NCI-H2227 (cell line): ENCODE measurements around the gene COBL.

Source experiments
- DNase-seq: peaks from one replicate; lab custom pipeline; 2025; ENCODE audit not compliant: unreplicated experiment; lab: John Stamatoyannopoulos, UW

COBL gene

GRCh38 chr7:51235593-51236313 is 80.9 kb downstream of the COBL start:
- no peak for DNase-seq

GRCh38 chr7:51234609-51235308 is 81.8 kb downstream of the COBL start:
- no peak for DNase-seq

GRCh38 chr7:51234139-51234538 is 82.5 kb downstream of the COBL start:
- no peak for DNase-seq

GRCh38 chr7:51233374-51233773 is 83.2 kb downstream of the COBL start:
- no peak for DNase-seq

GRCh38 chr7:51230723-51231122 is 85.9 kb downstream of the COBL start:
- DNase-seq: no peak

GRCh38 chr7:51230324-51230625 is 86.3 kb downstream of the COBL start:
- DNase-seq: no peak

- DNase-seq: no peak
Observed at GRCh38 chr7:51229620-51230323, 86.8 kb downstream of the COBL start.

GRCh38 chr7:51229106-51229537 is 87.5 kb downstream of the COBL start:
- peak; percentile 12 for DNase-seq

GRCh38 chr7:51228386-51228958 is 88.1 kb downstream of the COBL start:
- DNase-seq: no peak

- no peak for DNase-seq
Observed at GRCh38 chr7:51227861-51228260, 88.7 kb downstream of the COBL start.

- no peak for DNase-seq
Observed at GRCh38 chr7:51226916-51227535, 89.6 kb downstream of the COBL start.

GRCh38 chr7:51226063-51226755 is 90.4 kb downstream of the COBL start:
- no peak for DNase-seq

GRCh38 chr7:51224811-51225595 is 91.6 kb downstream of the COBL start:
- DNase-seq: no peak

GRCh38 chr7:51223505-51223904 is 93.1 kb downstream of the COBL start:
- no peak for DNase-seq

GRCh38 chr7:51222916-51223315 is 93.7 kb downstream of the COBL start:
- no peak for DNase-seq

GRCh38 chr7:51220226-51220625 is 96.4 kb downstream of the COBL start:
- no peak for DNase-seq

- DNase-seq: no peak
Observed at GRCh38 chr7:51219261-51219988, 97.2 kb downstream of the COBL start.

- DNase-seq: no peak
Observed at GRCh38 chr7:51217804-51218203, 98.8 kb downstream of the COBL start.

- DNase-seq: no peak
Observed at GRCh38 chr7:51214098-51214497, 102.5 kb downstream of the COBL start.
